ENCODE results near the gene TSPAN6. TPM values are rescaled to one million over a fixed set of nuclear protein-coding genes. Genes with fewer than 3 reads are reported as not detected.

TSPAN6 gene
- 16.8 and 17.3 TPM in 2 replicates for total RNA-seq

GRCh38 chrX:100636321-100636991 is at the start of gene TSPAN6:
TSPAN6 (minus strand) TSS chrX:100636806; CDS start chrX:100636694, 112 bp downstream.

GRCh38 chrX:100643956-100644860 is 7.6 kb upstream of the TSPAN6 start, which contains the start of gene SRPX2:
SRPX2 (plus strand) TSS chrX:100644199; CDS start chrX:100646323, 2,124 bp downstream.

DNA sequence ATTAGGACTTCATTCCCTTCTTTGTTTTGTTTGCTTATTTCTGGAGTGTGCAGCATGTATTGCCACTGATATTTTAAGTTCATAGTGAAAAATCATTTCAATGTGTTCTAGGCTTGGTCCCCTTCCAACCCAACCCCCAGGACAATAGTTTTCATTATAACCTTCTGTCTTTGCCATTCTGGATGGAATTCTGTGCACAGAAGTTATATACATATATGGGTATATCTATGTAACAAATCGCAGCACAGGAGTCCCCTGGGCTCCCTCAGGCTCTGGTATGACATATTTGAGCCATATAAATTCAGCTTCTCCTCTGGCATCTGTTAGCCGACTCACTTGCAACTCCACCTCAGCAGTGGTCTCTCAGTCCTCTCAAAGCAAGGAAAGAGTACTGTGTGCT is 52.0 kb downstream of the TSPAN6 start, which contains the start of gene TNMD:
TNMD (plus strand) TSS at position 326 of the 400 bp plus-strand sequence. CDS start 83 bp downstream, outside the sequence.

Other genes starting within 250 kb of the TSPAN6 start
- gene PCDH19, start 226.5 kb downstream of the TSPAN6 start, total RNA-seq, result 0.06 and 0.26 TPM in 2 replicates
- gene TNMD, start 51.9 kb downstream of the TSPAN6 start, total RNA-seq, result not detected in 2 replicates
- gene SRPX2, start 7.4 kb upstream of the TSPAN6 start, total RNA-seq, result 31.6 and 44.0 TPM in 2 replicates
- 2.9 and 4.8 TPM in 2 replicates for gene SYTL4, start 95.3 kb upstream of the TSPAN6 start, total RNA-seq
- gene CSTF2, start 183.6 kb upstream of the TSPAN6 start, total RNA-seq, result 10.9 and 14.4 TPM in 2 replicates
- gene NOX1, start 237.6 kb upstream of the TSPAN6 start, total RNA-seq, result not detected in 2 replicates